WTC11 (cell line): ENCODE data around the gene PRMT5. TPM values are rescaled to one million over a fixed set of nuclear protein-coding genes. Genes with fewer than 3 reads are reported as not detected.
A peak's percentile ranks its signal among the peaks of the same experiment; 100 is the strongest.

Source experiments
- ATAC-seq: fragments of 200-7000 bp; cut with Tn5 transposase; 2 replicates; pipeline ENCODE4 v1.10.0; 2021; ENCODE audit warnings: mild to moderate bottlenecking, moderate library complexity
- CTCF ChIA-PET: fragments of 300-600 bp; sonication (Branson Sonifier 250); formaldehyde crosslinking; loops from one replicate; lab custom pipeline; 2021; ENCODE audit warnings: antibody characterized with exemption; lab: Charles Lee
- POLR2A ChIA-PET: fragments of 350-600 bp; sonication (Branson Sonifier 250); formaldehyde crosslinking; loops from one replicate; lab custom pipeline; 2021; ENCODE audit warnings: antibody characterized with exemption; lab: Charles Lee
- DNase-seq: peaks from one replicate; pipeline ENCODE4 v3.0.0; 2021; ENCODE audit warnings: low spot score
- H3K27ac Mint-ChIP-seq: 2 replicates; pipeline ENCODE4 v1.8.0; 2021; ENCODE audit warnings: mixed read lengths
- H3K27me3 Mint-ChIP-seq: 2 replicates; pipeline ENCODE4 v1.8.0; 2021; ENCODE audit warnings: low read depth, mild to moderate bottlenecking, moderate library complexity, mixed read lengths
- H3K36me3 Mint-ChIP-seq: 2 replicates; pipeline ENCODE4 v1.8.0; 2021; ENCODE audit warnings: mixed read lengths
- H3K4me1 Mint-ChIP-seq: 2 replicates; pipeline ENCODE4 v1.8.0; 2022; ENCODE audit warnings: mixed read lengths
- H3K4me3 Mint-ChIP-seq: 2 replicates; pipeline ENCODE4 v1.8.0; 2021; ENCODE audit warnings: mild to moderate bottlenecking, moderate library complexity, mixed read lengths
- H3K9me3 Mint-ChIP-seq: 2 replicates; pipeline ENCODE4 v1.8.0; 2021; ENCODE audit warnings: mixed read lengths
- ATF1 ChIP-seq: sonication (generic); formaldehyde crosslinking; IDR thresholded peaks from 2 replicates; pipeline ENCODE4 v1.8.1; 2023; ENCODE audit warnings: mild to moderate bottlenecking, moderate library complexity, missing genetic modification reagents
- CBFB ChIP-seq: sonication (generic); formaldehyde crosslinking; IDR thresholded peaks from 2 replicates; pipeline ENCODE4 v1.8.1; 2022; ENCODE audit warnings: mild to moderate bottlenecking, low read depth, missing genetic modification reagents
- CREB1 ChIP-seq: sonication (generic); formaldehyde crosslinking; IDR thresholded peaks from 2 replicates; pipeline ENCODE4 v1.8.0; 2023; ENCODE audit warnings: mild to moderate bottlenecking, missing genetic modification reagents
- ESRRA ChIP-seq: sonication (generic); formaldehyde crosslinking; IDR thresholded peaks from 2 replicates; pipeline ENCODE4 v1.8.1; 2022; ENCODE audit warnings: mild to moderate bottlenecking, missing genetic modification reagents, borderline replicate concordance
- GABPB1 ChIP-seq: sonication (generic); formaldehyde crosslinking; IDR thresholded peaks from 2 replicates; pipeline ENCODE4 v1.8.1; 2023; ENCODE audit warnings: mild to moderate bottlenecking, missing genetic modification reagents
- GRHL2 ChIP-seq: fragments of 250-450 bp; sonication (Bioruptor Pico); IDR thresholded peaks from 2 replicates; pipeline ENCODE4 v1.8.0; 2022; ENCODE audit warnings: mild to moderate bottlenecking, moderate library complexity; ENCODE audit not compliant: insufficient replicate concordance, severe bottlenecking
- GTF2I ChIP-seq: fragments of 250-450 bp; sonication (Bioruptor Pico); conservative IDR thresholded peaks from 2 replicates; pipeline ENCODE4 v1.4.0; 2021; ENCODE audit warnings: mild to moderate bottlenecking
- HMGA2 ChIP-seq: fragments of 250-450 bp; sonication (Bioruptor Pico); IDR thresholded peaks from 2 replicates; pipeline ENCODE4 v1.4.0; 2021; ENCODE audit warnings: mild to moderate bottlenecking, moderate library complexity
- MYBL2 ChIP-seq: sonication (generic); formaldehyde crosslinking; IDR thresholded peaks from 2 replicates; pipeline ENCODE4 v1.8.1; 2023; ENCODE audit warnings: mild to moderate bottlenecking, moderate library complexity, missing genetic modification reagents
- SMAD4 ChIP-seq: sonication (generic); formaldehyde crosslinking; IDR thresholded peaks from 2 replicates; pipeline ENCODE4 v1.8.0; 2022; ENCODE audit warnings: mild to moderate bottlenecking, missing genetic modification reagents
- SOX15 ChIP-seq: fragments of 250-450 bp; sonication (Bioruptor Pico); IDR thresholded peaks from 2 replicates; pipeline ENCODE4 v1.9.0; 2021; ENCODE audit warnings: mild to moderate bottlenecking
- SP1 ChIP-seq: sonication (generic); formaldehyde crosslinking; conservative IDR thresholded peaks from 2 replicates; pipeline ENCODE4 v1.8.1; 2022; ENCODE audit warnings: missing genetic modification reagents
- TEAD1 ChIP-seq: sonication (generic); formaldehyde crosslinking; IDR thresholded peaks from 2 replicates; pipeline ENCODE4 v1.8.0; 2022; ENCODE audit warnings: mild to moderate bottlenecking, missing genetic modification reagents
- ZBTB21 ChIP-seq: sonication (generic); formaldehyde crosslinking; IDR thresholded peaks from 2 replicates; pipeline ENCODE4 v1.8.1; 2023; ENCODE audit warnings: mild to moderate bottlenecking, missing genetic modification reagents, borderline replicate concordance
- ZNF317 ChIP-seq: sonication (generic); formaldehyde crosslinking; IDR thresholded peaks from 2 replicates; pipeline ENCODE4 v1.8.1; 2023; ENCODE audit warnings: low read depth, mild to moderate bottlenecking, moderate library complexity, missing genetic modification reagents, borderline replicate concordance
- ZNF671 ChIP-seq: fragments of 250-450 bp; sonication (Bioruptor Pico); IDR thresholded peaks from 2 replicates; pipeline ENCODE4 v1.8.0; 2021; ENCODE audit warnings: mild to moderate bottlenecking
- ZSCAN18 ChIP-seq: fragments of 250-450 bp; sonication (Bioruptor Pico); IDR thresholded peaks from 2 replicates; pipeline ENCODE4 v2.1.2; 2022; ENCODE audit warnings: mild to moderate bottlenecking, moderate library complexity
- total RNA-seq: library from RNA; stranded (reverse); gene quantifications from 3 replicates; pipeline ENCODE4 v1.2.3, GENCODE V29; 2021
- TF ChIP-seq, protein P1 (sequence below): sonication (generic); formaldehyde crosslinking; IDR thresholded peaks from 2 replicates; pipeline ENCODE4 v1.8.0; 2023; ENCODE audit warnings: missing genetic modification reagents
- TF ChIP-seq, protein P2 (sequence below): sonication (generic); formaldehyde crosslinking; IDR thresholded peaks from 2 replicates; pipeline ENCODE4 v1.8.0; 2023; ENCODE audit warnings: missing genetic modification reagents, mild to moderate bottlenecking, borderline replicate concordance

Gene PRMT5
- total RNA-seq, 1 experiment from 2014 or later: 124 TPM

DNA sequence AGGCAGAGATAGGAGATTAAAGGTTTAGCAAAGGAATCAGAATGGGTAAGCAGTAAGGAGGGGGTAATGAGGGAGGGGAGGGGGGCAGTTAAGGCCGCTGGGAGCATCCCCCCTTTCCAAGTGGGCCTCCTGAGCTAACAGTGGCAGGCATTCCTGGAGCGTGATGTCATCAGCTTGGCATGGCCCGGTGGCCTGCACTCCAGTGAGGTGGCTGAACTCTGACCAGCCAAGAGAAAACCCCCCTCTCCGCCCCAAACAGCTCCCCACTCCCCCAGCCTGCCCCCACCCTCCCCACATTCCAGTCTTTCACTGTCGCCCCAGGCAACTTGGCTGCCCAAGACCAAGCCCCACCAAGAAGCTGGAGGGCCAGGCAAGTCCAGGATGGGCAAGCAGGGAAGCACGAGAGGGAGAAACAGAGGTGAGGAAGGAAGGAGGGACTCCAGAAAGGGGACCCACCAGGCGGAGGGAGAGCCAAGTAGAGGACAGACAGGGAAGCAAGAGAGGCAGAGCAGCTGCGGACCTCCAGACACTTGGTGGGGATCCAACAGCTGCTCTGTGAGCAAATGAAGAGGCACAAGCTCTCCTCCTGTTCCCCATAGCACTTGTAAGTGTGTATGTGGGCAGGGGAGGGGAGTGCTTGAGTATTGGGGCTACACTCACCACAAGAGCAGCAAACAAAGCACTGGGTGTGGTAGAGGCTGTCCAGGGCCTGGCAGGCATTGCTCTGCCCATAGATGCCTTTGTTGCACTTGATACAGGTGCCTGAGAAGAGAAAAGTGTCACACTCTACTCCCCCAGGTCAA lies 48.7 kb upstream of the PRMT5 start (continued):
- TF ChIP-seq SMAD4: no peak
- TF ChIP-seq CREB1 (CRISPR knock-in tag): no peak
- no peak for TF ChIP-seq ZBTB21 (CRISPR knock-in tag)
- no peak for TF ChIP-seq CBFB (CRISPR knock-in tag)
- TF ChIP-seq TEAD1 (CRISPR knock-in tag): peak; percentile 38; the same call in 1 of the 2 replicates
- peak; percentile 97 for TF ChIP-seq GABPB1 (CRISPR knock-in tag)
- no peak for TF ChIP-seq ZNF317
- no peak for TF ChIP-seq ESRRA
- TF ChIP-seq SOX15 (CRISPR knock-in tag): no peak
- TF ChIP-seq ZNF671: no peak
- TF ChIP-seq, protein P1, sequence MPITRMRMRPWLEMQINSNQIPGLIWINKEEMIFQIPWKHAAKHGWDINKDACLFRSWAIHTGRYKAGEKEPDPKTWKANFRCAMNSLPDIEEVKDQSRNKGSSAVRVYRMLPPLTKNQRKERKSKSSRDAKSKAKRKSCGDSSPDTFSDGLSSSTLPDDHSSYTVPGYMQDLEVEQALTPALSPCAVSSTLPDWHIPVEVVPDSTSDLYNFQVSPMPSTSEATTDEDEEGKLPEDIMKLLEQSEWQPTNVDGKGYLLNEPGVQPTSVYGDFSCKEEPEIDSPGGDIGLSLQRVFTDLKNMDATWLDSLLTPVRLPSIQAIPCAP (CRISPR knock-in tag): no peak
- TF ChIP-seq, protein P2, sequence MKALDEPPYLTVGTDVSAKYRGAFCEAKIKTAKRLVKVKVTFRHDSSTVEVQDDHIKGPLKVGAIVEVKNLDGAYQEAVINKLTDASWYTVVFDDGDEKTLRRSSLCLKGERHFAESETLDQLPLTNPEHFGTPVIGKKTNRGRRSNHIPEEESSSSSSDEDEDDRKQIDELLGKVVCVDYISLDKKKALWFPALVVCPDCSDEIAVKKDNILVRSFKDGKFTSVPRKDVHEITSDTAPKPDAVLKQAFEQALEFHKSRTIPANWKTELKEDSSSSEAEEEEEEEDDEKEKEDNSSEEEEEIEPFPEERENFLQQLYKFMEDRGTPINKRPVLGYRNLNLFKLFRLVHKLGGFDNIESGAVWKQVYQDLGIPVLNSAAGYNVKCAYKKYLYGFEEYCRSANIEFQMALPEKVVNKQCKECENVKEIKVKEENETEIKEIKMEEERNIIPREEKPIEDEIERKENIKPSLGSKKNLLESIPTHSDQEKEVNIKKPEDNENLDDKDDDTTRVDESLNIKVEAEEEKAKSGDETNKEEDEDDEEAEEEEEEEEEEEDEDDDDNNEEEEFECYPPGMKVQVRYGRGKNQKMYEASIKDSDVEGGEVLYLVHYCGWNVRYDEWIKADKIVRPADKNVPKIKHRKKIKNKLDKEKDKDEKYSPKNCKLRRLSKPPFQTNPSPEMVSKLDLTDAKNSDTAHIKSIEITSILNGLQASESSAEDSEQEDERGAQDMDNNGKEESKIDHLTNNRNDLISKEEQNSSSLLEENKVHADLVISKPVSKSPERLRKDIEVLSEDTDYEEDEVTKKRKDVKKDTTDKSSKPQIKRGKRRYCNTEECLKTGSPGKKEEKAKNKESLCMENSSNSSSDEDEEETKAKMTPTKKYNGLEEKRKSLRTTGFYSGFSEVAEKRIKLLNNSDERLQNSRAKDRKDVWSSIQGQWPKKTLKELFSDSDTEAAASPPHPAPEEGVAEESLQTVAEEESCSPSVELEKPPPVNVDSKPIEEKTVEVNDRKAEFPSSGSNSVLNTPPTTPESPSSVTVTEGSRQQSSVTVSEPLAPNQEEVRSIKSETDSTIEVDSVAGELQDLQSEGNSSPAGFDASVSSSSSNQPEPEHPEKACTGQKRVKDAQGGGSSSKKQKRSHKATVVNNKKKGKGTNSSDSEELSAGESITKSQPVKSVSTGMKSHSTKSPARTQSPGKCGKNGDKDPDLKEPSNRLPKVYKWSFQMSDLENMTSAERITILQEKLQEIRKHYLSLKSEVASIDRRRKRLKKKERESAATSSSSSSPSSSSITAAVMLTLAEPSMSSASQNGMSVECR (CRISPR knock-in tag): no peak
- TF ChIP-seq, all 79 proteins: peak for 4

DNA sequence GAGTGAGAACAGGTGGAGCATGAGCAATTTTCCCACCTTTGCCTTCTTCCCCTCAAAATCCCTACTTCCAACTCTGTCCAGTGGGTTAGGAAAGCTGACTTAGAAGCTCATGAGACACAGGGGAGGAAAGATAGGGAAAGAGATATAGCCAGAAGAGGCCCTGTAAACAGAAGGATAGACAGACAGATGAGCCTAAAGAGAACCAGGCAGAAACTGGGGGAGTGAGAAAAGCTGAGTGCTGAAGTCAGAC lies 48.2 kb upstream of the PRMT5 start:
- ATAC-seq: no peak
- H3K4me1 Mint-ChIP-seq: peaks cover 46% of the 10 kb centered on the region
- TF ChIP-seq ATF1 (CRISPR knock-in tag) (no peak), ZSCAN18 (CRISPR knock-in tag) (no peak), SP1 (CRISPR knock-in tag) (no peak), MYBL2 (CRISPR knock-in tag) (no peak), GTF2I (CRISPR knock-in tag) (no peak), HMGA2 (no peak), GRHL2 (CRISPR knock-in tag) (no peak)
- ChIA-PET CTCF (interaction anchor here (0.5 to 4.1 kb wide), 20 partner anchors 8 to 407 kb away, joined by 3 to 78 read pairs (median 4); partner anchors contain the start of genes HAUS4 and PRMT5), POLR2A (interaction anchor here (0.6 to 3.3 kb wide), 11 partner anchors 9 to 561 kb away, joined by 3 to 19 read pairs (median 4); partner anchors contain the start of genes ACIN1, BCL2L2, C14orf119 and HAUS4)
- peaks cover 49% of the 10 kb centered on the region for H3K36me3 Mint-ChIP-seq
- no peaks in the 10 kb centered on the region for H3K9me3 Mint-ChIP-seq
- no peaks in the 10 kb centered on the region; the same call in none of the 2 replicates for H3K27me3 Mint-ChIP-seq
- no peak for DNase-seq
- H3K27ac Mint-ChIP-seq: peak overlapping the region; percentile 99
- peak overlapping the region; percentile 5; the same call in 1 of the 2 replicates for H3K4me3 Mint-ChIP-seq
